Measurements from ENCODE around the gene TRMO.

The TRMO gene

GRCh38 chr9:97924386-97924785 is 2.1 kb upstream of the TRMO start:
- Histone ChIP-seq H3K9me3 (ENCODE audit: control insufficient read depth, low read length) (no peaks in the 10 kb centered on the region), H3K4me3 (ENCODE audit: insufficient read depth, low read depth, low read length) (no peak overlapping the region), H3K4me1 (ENCODE audit: control insufficient read depth, insufficient read depth, low read length) (no peaks in the 10 kb centered on the region), H3K27ac (ENCODE audit: insufficient read depth, low read depth, low read length, poor library complexity, severe bottlenecking) (no peak overlapping the region), H3K36me3 (ENCODE audit: control insufficient read depth, insufficient read depth, low read length) (no peaks in the 10 kb centered on the region), H3K27me3 (ENCODE audit: control insufficient read depth, insufficient read depth, low read length, poor library complexity, severe bottlenecking) (peaks cover 66% of the 10 kb centered on the region)
- 69% methylated on average over 4 of the region's 4 CpGs for WGBS, 2 experiments

GRCh38 chr9:97923529-97924108 is 1.3 kb upstream of the TRMO start:
- H3K4me3 ChIP-seq (ENCODE audit: insufficient read depth, low read depth, low read length), result no peak overlapping the region
- H3K4me1 ChIP-seq (ENCODE audit: control insufficient read depth, insufficient read depth, low read length), result no peaks in the 10 kb centered on the region
- H3K27me3 ChIP-seq (ENCODE audit: control insufficient read depth, insufficient read depth, low read length, poor library complexity, severe bottlenecking), result peaks cover 58% of the 10 kb centered on the region
- H3K27ac ChIP-seq (ENCODE audit: insufficient read depth, low read depth, low read length, poor library complexity, severe bottlenecking), result no peak overlapping the region
- H3K9me3 ChIP-seq (ENCODE audit: control insufficient read depth, low read length), result no peaks in the 10 kb centered on the region
- no peaks in the 10 kb centered on the region for H3K36me3 ChIP-seq (ENCODE audit: control insufficient read depth, insufficient read depth, low read length)
- 4 to 5% methylated on average over 8 of the region's 8 CpGs for WGBS, 2 experiments

GRCh38 chr9:97919217-97919813 is 3.0 kb downstream of the TRMO start:
- no peaks in the 10 kb centered on the region for H3K36me3 ChIP-seq (ENCODE audit: control insufficient read depth, insufficient read depth, low read length)
- H3K27ac ChIP-seq (ENCODE audit: insufficient read depth, low read depth, low read length, poor library complexity, severe bottlenecking), result no peak overlapping the region
- no peak overlapping the region for H3K4me3 ChIP-seq (ENCODE audit: insufficient read depth, low read depth, low read length)
- peaks cover 23% of the 10 kb centered on the region for H3K27me3 ChIP-seq (ENCODE audit: control insufficient read depth, insufficient read depth, low read length, poor library complexity, severe bottlenecking)
- no peaks in the 10 kb centered on the region for H3K4me1 ChIP-seq (ENCODE audit: control insufficient read depth, insufficient read depth, low read length)
- H3K9me3 ChIP-seq (ENCODE audit: control insufficient read depth, low read length), result no peaks in the 10 kb centered on the region

- no peaks in the 10 kb centered on the region for H3K36me3 ChIP-seq (ENCODE audit: control insufficient read depth, insufficient read depth, low read length)
- no peak overlapping the region for H3K4me3 ChIP-seq (ENCODE audit: insufficient read depth, low read depth, low read length)
- H3K27ac ChIP-seq (ENCODE audit: insufficient read depth, low read depth, low read length, poor library complexity, severe bottlenecking), result no peak overlapping the region
- 95 to 100% methylated on average over 4 of the region's 4 CpGs for WGBS, 2 experiments
- no peaks in the 10 kb centered on the region for H3K4me1 ChIP-seq (ENCODE audit: control insufficient read depth, insufficient read depth, low read length)
- peaks cover 16% of the 10 kb centered on the region for H3K27me3 ChIP-seq (ENCODE audit: control insufficient read depth, insufficient read depth, low read length, poor library complexity, severe bottlenecking)
- H3K9me3 ChIP-seq (ENCODE audit: control insufficient read depth, low read length), result no peaks in the 10 kb centered on the region
These were observed 3.7 kb downstream of the TRMO start for GRCh38 chr9:97918611-97919010.

DNA sequence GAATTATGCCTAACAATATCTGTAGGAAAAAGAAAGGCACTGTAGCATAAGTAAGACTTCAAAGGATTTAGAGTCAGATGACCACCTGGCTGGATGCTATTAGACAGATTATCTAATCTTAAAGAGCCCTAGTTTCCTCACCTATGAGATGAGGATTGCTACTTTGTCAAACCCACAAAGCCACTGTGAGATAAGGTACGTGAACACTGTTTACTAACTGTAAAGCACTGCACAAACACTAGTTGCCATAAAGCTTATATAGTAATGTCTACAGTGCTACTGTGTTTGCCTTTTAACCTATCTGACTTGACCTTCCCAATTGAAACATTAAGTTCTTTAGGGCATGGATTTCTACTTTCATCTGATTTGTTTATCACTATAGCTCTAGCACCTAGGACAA is 10.3 kb downstream of the TRMO start:
- Histone ChIP-seq H3K4me1 (ENCODE audit: control insufficient read depth, insufficient read depth, low read length) (no peaks in the 10 kb centered on the region), H3K9me3 (ENCODE audit: control insufficient read depth, low read length) (no peaks in the 10 kb centered on the region), H3K27me3 (ENCODE audit: control insufficient read depth, insufficient read depth, low read length, poor library complexity, severe bottlenecking) (no peaks in the 10 kb centered on the region), H3K36me3 (ENCODE audit: control insufficient read depth, insufficient read depth, low read length) (no peaks in the 10 kb centered on the region), H3K27ac (ENCODE audit: insufficient read depth, low read depth, low read length, poor library complexity, severe bottlenecking) (no peak overlapping the region), H3K4me3 (ENCODE audit: insufficient read depth, low read depth, low read length) (no peak overlapping the region)
- WGBS, 2 experiments, result 100% methylated on average over 1 of the region's 1 CpG; no CpG with 5 or more reads in 1 of the 2 experiments

- no peak overlapping the region for H3K4me3 ChIP-seq (ENCODE audit: insufficient read depth, low read depth, low read length)
- no peaks in the 10 kb centered on the region for H3K36me3 ChIP-seq (ENCODE audit: control insufficient read depth, insufficient read depth, low read length)
- no peaks in the 10 kb centered on the region for H3K4me1 ChIP-seq (ENCODE audit: control insufficient read depth, insufficient read depth, low read length)
- H3K27me3 ChIP-seq (ENCODE audit: control insufficient read depth, insufficient read depth, low read length, poor library complexity, severe bottlenecking), result no peaks in the 10 kb centered on the region
- H3K27ac ChIP-seq (ENCODE audit: insufficient read depth, low read depth, low read length, poor library complexity, severe bottlenecking), result no peak overlapping the region
- H3K9me3 ChIP-seq (ENCODE audit: control insufficient read depth, low read length), result no peaks in the 10 kb centered on the region
- 93 to 100% methylated on average over 2 of the region's 2 CpGs for WGBS, 2 experiments
These were observed 10.8 kb downstream of the TRMO start for GRCh38 chr9:97911528-97911927.

DNA sequence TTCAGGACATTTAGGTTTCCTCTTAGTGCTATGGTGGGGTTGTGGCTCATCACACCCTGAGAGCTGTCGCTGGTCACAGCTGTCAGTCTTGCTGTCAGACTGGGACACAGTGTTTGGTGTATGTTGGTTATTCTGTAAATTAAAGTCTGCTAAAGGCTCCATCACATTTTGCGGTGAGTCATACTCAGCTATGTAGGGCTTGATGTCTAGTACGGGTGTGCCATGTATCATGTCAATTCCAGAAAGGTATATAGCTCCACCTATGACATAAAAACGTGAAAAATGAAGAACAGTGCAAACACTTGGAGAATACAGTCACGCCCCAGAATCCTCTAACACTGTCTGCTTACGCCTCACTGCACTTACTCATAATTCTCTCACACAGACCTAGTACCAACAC is 11.9 kb downstream of the TRMO start:
- Histone ChIP-seq H3K4me3 (ENCODE audit: insufficient read depth, low read depth, low read length) (no peak overlapping the region), H3K27me3 (ENCODE audit: control insufficient read depth, insufficient read depth, low read length, poor library complexity, severe bottlenecking) (no peaks in the 10 kb centered on the region), H3K4me1 (ENCODE audit: control insufficient read depth, insufficient read depth, low read length) (no peaks in the 10 kb centered on the region), H3K27ac (ENCODE audit: insufficient read depth, low read depth, low read length, poor library complexity, severe bottlenecking) (no peak overlapping the region), H3K36me3 (ENCODE audit: control insufficient read depth, insufficient read depth, low read length) (no peaks in the 10 kb centered on the region), H3K9me3 (ENCODE audit: control insufficient read depth, low read length) (no peaks in the 10 kb centered on the region)
- 93 to 97% methylated on average over 6 of the region's 6 CpGs for WGBS, 2 experiments

- WGBS, 2 experiments, result 81 to 93% methylated on average over 1 of the region's 1 CpG
- Histone ChIP-seq H3K27me3 (ENCODE audit: control insufficient read depth, insufficient read depth, low read length, poor library complexity, severe bottlenecking) (no peaks in the 10 kb centered on the region), H3K36me3 (ENCODE audit: control insufficient read depth, insufficient read depth, low read length) (no peaks in the 10 kb centered on the region), H3K9me3 (ENCODE audit: control insufficient read depth, low read length) (no peaks in the 10 kb centered on the region), H3K4me1 (ENCODE audit: control insufficient read depth, insufficient read depth, low read length) (no peaks in the 10 kb centered on the region), H3K4me3 (ENCODE audit: insufficient read depth, low read depth, low read length) (no peak overlapping the region), H3K27ac (ENCODE audit: insufficient read depth, low read depth, low read length, poor library complexity, severe bottlenecking) (no peak overlapping the region)
These were observed 13.6 kb downstream of the TRMO start for GRCh38 chr9:97908705-97909104.

GRCh38 chr9:97907632-97908031 is 14.7 kb downstream of the TRMO start:
- Histone ChIP-seq H3K4me1 (ENCODE audit: control insufficient read depth, insufficient read depth, low read length) (no peaks in the 10 kb centered on the region), H3K36me3 (ENCODE audit: control insufficient read depth, insufficient read depth, low read length) (no peaks in the 10 kb centered on the region), H3K27me3 (ENCODE audit: control insufficient read depth, insufficient read depth, low read length, poor library complexity, severe bottlenecking) (no peaks in the 10 kb centered on the region), H3K4me3 (ENCODE audit: insufficient read depth, low read depth, low read length) (no peak overlapping the region), H3K27ac (ENCODE audit: insufficient read depth, low read depth, low read length, poor library complexity, severe bottlenecking) (no peak overlapping the region), H3K9me3 (ENCODE audit: control insufficient read depth, low read length) (no peaks in the 10 kb centered on the region)
- WGBS, 2 experiments, result 93 to 97% methylated on average over 5 of the region's 5 CpGs

GRCh38 chr9:97907046-97907445 is 15.3 kb downstream of the TRMO start:
- Histone ChIP-seq H3K36me3 (ENCODE audit: control insufficient read depth, insufficient read depth, low read length) (no peaks in the 10 kb centered on the region), H3K27ac (ENCODE audit: insufficient read depth, low read depth, low read length, poor library complexity, severe bottlenecking) (no peak overlapping the region), H3K9me3 (ENCODE audit: control insufficient read depth, low read length) (no peaks in the 10 kb centered on the region), H3K4me1 (ENCODE audit: control insufficient read depth, insufficient read depth, low read length) (no peaks in the 10 kb centered on the region), H3K4me3 (ENCODE audit: insufficient read depth, low read depth, low read length) (no peak overlapping the region), H3K27me3 (ENCODE audit: control insufficient read depth, insufficient read depth, low read length, poor library complexity, severe bottlenecking) (no peaks in the 10 kb centered on the region)
- 90 to 94% methylated on average over 3 of the region's 3 CpGs for WGBS, 2 experiments
